Adrenal gland (tissue), 12 donors: ENCODE data around the gene PPIA. TPM values are rescaled to one million over a fixed set of nuclear protein-coding genes. Genes with fewer than 3 reads are reported as not detected.

Experiments
- DNase-seq, 7 donors: peaks; one replicate each; pipeline ENCODE4 v3.0.0-alpha.2; 2019 to 2020
- H3K27ac ChIP-seq, 5 donors: fragments of 200-600 bp; sonication (generic) in 4 of 5; 1 replicate in 3 of 5; 2 replicates in 2 of 5; pipeline versions ENCODE4 v1.5.1 to v1.8.0; 2016 to 2020; ENCODE audit warnings: mild to moderate bottlenecking in 1 of 5
- H3K27me3 ChIP-seq: fragments of 200-600 bp; 2 replicates; pipeline ENCODE4 v1.8.0; 2021
- H3K36me3 ChIP-seq, 2 donors: fragments of 200-600 bp; replicated peaks in 1 of 2; 1 replicate in 1 of 2; 2 replicates in 1 of 2; pipeline versions ENCODE4 v1.5.1 to v1.8.0; 2018 to 2022
- H3K4me1 ChIP-seq, 2 donors: fragments of 200-600 bp; replicated peaks in 1 of 2; 1 replicate in 1 of 2; 2 replicates in 1 of 2; pipeline versions ENCODE4 v1.5.1 to v1.8.0; 2018 to 2021
- H3K4me3 ChIP-seq, 4 donors: fragments of 200-600 bp; sonication (generic) in 3 of 4; one replicate each; pipeline ENCODE4 v1.5.1; 2016 to 2018
- H3K9me3 ChIP-seq, 3 donors: fragments of 200-600 bp; sonication (generic) in 1 of 3; replicated peaks in 1 of 3; 1 replicate in 2 of 3; 2 replicates in 1 of 3; pipeline versions ENCODE4 v1.5.1 to v1.8.0; 2016 to 2021
- POLR2A ChIP-seq, 2 donors: fragments of 450-650 bp; IDR thresholded peaks; one replicate each; pipeline ENCODE4 v1.6.1; 2017; ENCODE audit warnings: antibody characterized with exemption in 2 of 2, mild to moderate bottlenecking in 2 of 2, moderate library complexity in 1 of 2
- WGBS, 4 donors: extraction: QIAGEN DNeasy Blood & Tissue Kit in 2 of 4; methylation state at CpG; one replicate each; pipeline versions ENCODE4 v1.1.5 to v1.1.7; 2013 to 2017; 5-methylcytosine and 5-hydroxymethylcytosine counted together
- intact Hi-C, 2 donors: fragments of 100-400 bp; cut with DNase I; formaldehyde crosslinking; loops; one replicate each; pipeline versions ENCODE4 v1.14.1 to v1.15.0; 2022 to 2023
- polyA plus RNA-seq, 3 donors: library from polyadenylated mRNA; stranded (reverse); fragments of 200-250 nt in 2 of 3; fragments of 350-450 nt in 1 of 3; fragmentation: Illumina TruSeq in 1 of 3; extraction: RNeasy Lipid Tissue Mini Kit (QIAGEN cat#74804) in 1 of 3; gene quantifications; one replicate each; pipeline ENCODE4 v1.2.3, GENCODE V29; 2013 to 2014
- total RNA-seq, 9 donors: library from RNA; depleted of rRNA in 4 of 9; stranded (reverse); fragments of >200 nt in 4 of 9; fragments of 120-200 nt in 1 of 9; fragmentation: NEBNext Ultra II Directional in 1 of 9; extraction: Animal tissue kit (Norgen Biotek cat#: 25700) in 1 of 9; gene quantifications; one replicate each; pipeline versions ENCODE4 v1.1.0 to v1.2.4, GENCODE V29; 2013 to 2023
- TF ChIP-seq, protein P1 (sequence below), 6 experiments: fragments of 450-650 bp in 4 of 6; fragments of 200-600 bp in 2 of 6; sonication (generic) in 1 of 6; IDR thresholded peaks; 1 replicate in 5 of 6; 2 replicates in 1 of 6; pipeline versions ENCODE4 v1.5.1 to v1.8.0; 2016 to 2021; ENCODE audit warnings: antibody characterized with exemption in 6 of 6, mild to moderate bottlenecking in 2 of 6, moderate library complexity in 1 of 6
- donor health status: healthy with polysubstance abuse.
- donor health status: Bipolar disorder and iron deficiency.
- donor health status: DM: yes; HTN: yes; CAD: no.
- donor health status: DM: no; HTN: no; CAD: no.
- donor health status: DM: no; HTN: no; CAD: no.
- donor health status: DM: yes; HTN: yes; CAD: no.

PPIA gene
- total and polyA plus RNA-seq, 12 donors = 589 to 3,672 (median 1,389) TPM

GRCh38 chr7:44775383-44776107 lies 20.9 kb upstream of the PPIA start:
- Histone ChIP-seq H3K4me1 (no peaks in the 10 kb centered on the region), H3K27ac (no peak overlapping the region), H3K4me3 (no peak overlapping the region), H3K9me3 (no peaks in the 10 kb centered on the region), H3K27me3 (no peaks in the 10 kb centered on the region), H3K36me3 (no peaks in the 10 kb centered on the region)
- DNase-seq = no peak
- TF ChIP-seq, protein P1, sequence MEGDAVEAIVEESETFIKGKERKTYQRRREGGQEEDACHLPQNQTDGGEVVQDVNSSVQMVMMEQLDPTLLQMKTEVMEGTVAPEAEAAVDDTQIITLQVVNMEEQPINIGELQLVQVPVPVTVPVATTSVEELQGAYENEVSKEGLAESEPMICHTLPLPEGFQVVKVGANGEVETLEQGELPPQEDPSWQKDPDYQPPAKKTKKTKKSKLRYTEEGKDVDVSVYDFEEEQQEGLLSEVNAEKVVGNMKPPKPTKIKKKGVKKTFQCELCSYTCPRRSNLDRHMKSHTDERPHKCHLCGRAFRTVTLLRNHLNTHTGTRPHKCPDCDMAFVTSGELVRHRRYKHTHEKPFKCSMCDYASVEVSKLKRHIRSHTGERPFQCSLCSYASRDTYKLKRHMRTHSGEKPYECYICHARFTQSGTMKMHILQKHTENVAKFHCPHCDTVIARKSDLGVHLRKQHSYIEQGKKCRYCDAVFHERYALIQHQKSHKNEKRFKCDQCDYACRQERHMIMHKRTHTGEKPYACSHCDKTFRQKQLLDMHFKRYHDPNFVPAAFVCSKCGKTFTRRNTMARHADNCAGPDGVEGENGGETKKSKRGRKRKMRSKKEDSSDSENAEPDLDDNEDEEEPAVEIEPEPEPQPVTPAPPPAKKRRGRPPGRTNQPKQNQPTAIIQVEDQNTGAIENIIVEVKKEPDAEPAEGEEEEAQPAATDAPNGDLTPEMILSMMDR (IDR thresholded peaks at IDR 0.05) = no peak
- no peak for TF ChIP-seq POLR2A (IDR thresholded peaks at IDR 0.05)
- WGBS, 4 donors = 80 to 85% (median 83%) methylated on average over 6 of the region's 6 CpGs
- intact Hi-C loops = no loop called here

GRCh38 chr7:44776211-44776610 lies 20.3 kb upstream of the PPIA start:
- no peaks in the 10 kb centered on the region for H3K36me3 ChIP-seq
- H3K27me3 ChIP-seq = no peaks in the 10 kb centered on the region
- 80 to 91% (median 83%) methylated on average over 3 of the region's 3 CpGs for WGBS, 4 donors
- H3K4me1 ChIP-seq = no peaks in the 10 kb centered on the region
- H3K9me3 ChIP-seq = no peaks in the 10 kb centered on the region
- no peak overlapping the region for H3K4me3 ChIP-seq
- intact Hi-C loops = no loop called here
- no peak overlapping the region for H3K27ac ChIP-seq
- DNase-seq = no peak
- TF ChIP-seq, protein P1 (IDR thresholded peaks at IDR 0.05) = no peak
- no peak for TF ChIP-seq POLR2A (IDR thresholded peaks at IDR 0.05)

DNA sequence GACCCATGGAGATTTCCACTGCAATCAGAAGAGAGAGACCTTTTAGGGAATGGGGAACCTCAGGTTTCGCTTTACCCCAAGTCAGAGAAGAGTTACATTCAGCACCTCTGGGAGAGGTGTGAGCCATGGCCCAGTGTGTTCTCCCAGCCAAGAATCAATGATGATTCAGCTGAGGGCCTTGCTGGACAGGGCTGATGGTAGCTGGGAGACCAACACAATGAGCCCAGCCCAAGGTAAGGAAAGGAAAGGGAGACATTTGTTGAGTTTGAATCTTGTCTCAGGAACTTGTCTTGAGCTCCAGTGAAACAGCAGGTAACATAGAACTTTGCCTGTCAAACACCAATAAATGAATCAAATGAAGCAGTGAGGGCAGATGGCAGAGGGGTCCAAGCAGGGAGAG lies 14.0 kb upstream of the PPIA start:
- H3K4me1 ChIP-seq = no peaks in the 10 kb centered on the region
- DNase-seq = no peak
- intact Hi-C loops = no loop called here
- no peaks in the 10 kb centered on the region for H3K9me3 ChIP-seq
- TF ChIP-seq POLR2A (IDR thresholded peaks at IDR 0.05) = no peak
- TF ChIP-seq, protein P1 (IDR thresholded peaks at IDR 0.05) = no peak
- WGBS, 4 donors = 85 to 100% (median 95%) methylated on average over 1 of the region's 1 CpG
- no peak overlapping the region for H3K4me3 ChIP-seq
- H3K27me3 ChIP-seq = no peaks in the 10 kb centered on the region
- H3K36me3 ChIP-seq = no peaks in the 10 kb centered on the region
- H3K27ac ChIP-seq = no peak overlapping the region

GRCh38 chr7:44783407-44783806 lies 13.1 kb upstream of the PPIA start:
- H3K4me3 ChIP-seq = no peak overlapping the region
- no peaks in the 10 kb centered on the region for H3K9me3 ChIP-seq
- no peaks in the 10 kb centered on the region for H3K27me3 ChIP-seq
- no peaks in the 10 kb centered on the region for H3K4me1 ChIP-seq
- H3K36me3 ChIP-seq = no peaks in the 10 kb centered on the region
- H3K27ac ChIP-seq = no peak overlapping the region
- intact Hi-C loops = no loop called here
- TF ChIP-seq, protein P1 (IDR thresholded peaks at IDR 0.05) = no peak
- no peak for TF ChIP-seq POLR2A (IDR thresholded peaks at IDR 0.05)
- no peak for DNase-seq
